Neural cell (in vitro differentiated cells): ENCODE results near the gene PAK4. TPM values are rescaled to one million over a fixed set of nuclear protein-coding genes. Genes with fewer than 3 reads are reported as not detected.

Experiments used
- H2AFZ ChIP-seq: fragments of 200-600, 300-800 bp; sonication (generic), shearing (Covaris generic); 2 replicates; pipeline ENCODE4 v1.6.0; 2014; ENCODE audit warnings: low read depth, mild to moderate bottlenecking, antibody characterized with exemption, low read length, moderate library complexity
- H3F3A ChIP-seq: fragments of 200-600 bp; shearing (Covaris generic); 2 replicates; pipeline ENCODE4 v1.6.1; 2016; ENCODE audit warnings: mild to moderate bottlenecking, moderate library complexity, mixed read lengths, antibody characterized with exemption, low read length; ENCODE audit not compliant: insufficient read depth, poor library complexity, severe bottlenecking
- H3K27ac ChIP-seq: fragments of 200-600, 300-800 bp; sonication (generic), shearing (Covaris generic); 2 replicates; pipeline ENCODE4 v1.5.1; 2014; ENCODE audit warnings: mild to moderate bottlenecking, low read length, moderate library complexity
- H3K27me3 ChIP-seq: fragments of 300-800, 200-600 bp; sonication (generic), shearing (Covaris generic); 2 replicates; pipeline ENCODE4 v1.6.0; 2014; ENCODE audit warnings: mild to moderate bottlenecking, low read depth, low read length, moderate library complexity; ENCODE audit not compliant: insufficient read depth
- H3K36me3 ChIP-seq: fragments of 300-800, 200-600 bp; sonication (generic), shearing (Covaris generic); 2 replicates; pipeline ENCODE4 v1.5.1; 2014; ENCODE audit warnings: mild to moderate bottlenecking, antibody characterized with exemption, low read length, moderate library complexity; ENCODE audit not compliant: insufficient read depth
- H3K4me2 ChIP-seq: fragments of 300-800, 200-600 bp; sonication (generic), shearing (Covaris generic); 2 replicates; pipeline ENCODE4 v1.6.0; 2014; ENCODE audit warnings: mild to moderate bottlenecking, low read length
- H3K4me3 ChIP-seq: fragments of 300-800, 200-600 bp; sonication (generic), shearing (Covaris generic); 2 replicates; pipeline ENCODE4 v1.5.1; 2014; ENCODE audit warnings: mild to moderate bottlenecking, low read length, moderate library complexity
- H3K79me2 ChIP-seq: fragments of 200-600 bp; shearing (Covaris generic); replicated peaks from 2 replicates; pipeline ENCODE4 v1.6.0; 2014; ENCODE audit warnings: mild to moderate bottlenecking, low read length, moderate library complexity; ENCODE audit not compliant: insufficient read depth
- H3K9ac ChIP-seq: fragments of 300-800, 200-600 bp; sonication (generic), shearing (Covaris generic); 2 replicates; pipeline ENCODE4 v1.6.1; 2016; ENCODE audit warnings: mild to moderate bottlenecking, low read length, mixed read lengths
- H3K9me2 ChIP-seq: fragments of 200-600 bp; shearing (Covaris generic); 2 replicates; pipeline ENCODE4 v1.6.1; 2016; ENCODE audit warnings: mild to moderate bottlenecking, low read length, mixed read lengths; ENCODE audit not compliant: insufficient read depth
- H3K9me3 ChIP-seq: fragments of 200-600, 300-800 bp; sonication (generic), shearing (Covaris generic); 2 replicates; pipeline ENCODE4 v1.6.1; 2016; ENCODE audit warnings: mild to moderate bottlenecking, mixed run types, low read length, moderate library complexity, mixed read lengths
- H4K20me1 ChIP-seq: fragments of 200-600 bp; shearing (Covaris generic); 2 replicates; pipeline ENCODE4 v1.6.1; 2016; ENCODE audit warnings: mild to moderate bottlenecking, mixed run types; ENCODE audit not compliant: insufficient read depth
- CTCF ChIP-seq: fragments of 450-650 bp; IDR thresholded peaks from 2 replicates; pipeline ENCODE4 v1.5.1; 2014; ENCODE audit warnings: antibody characterized with exemption, mild to moderate bottlenecking, moderate library complexity; ENCODE audit not compliant: poor library complexity, severe bottlenecking
- EP300 ChIP-seq: fragments of 450-650 bp; conservative IDR thresholded peaks from 2 replicates; pipeline ENCODE4 v1.6.1; 2014; ENCODE audit warnings: antibody characterized with exemption, mild to moderate bottlenecking, moderate library complexity; ENCODE audit not compliant: poor library complexity, severe bottlenecking
- EZH2 ChIP-seq: fragments of 200-600, 300-800 bp; shearing (Covaris generic), sonication (generic); IDR thresholded peaks from 2 replicates; pipeline ENCODE4 v1.6.1; 2014; ENCODE audit warnings: antibody characterized with exemption, low read length, borderline replicate concordance, mild to moderate bottlenecking; ENCODE audit not compliant: insufficient read depth, poor library complexity, severe bottlenecking
- MXI1 ChIP-seq: fragments of 450-650 bp; conservative IDR thresholded peaks from 2 replicates; pipeline ENCODE4 v1.6.1; 2014; ENCODE audit warnings: antibody characterized with exemption, mild to moderate bottlenecking; ENCODE audit not compliant: poor library complexity, severe bottlenecking
- POLR2AphosphoS5 ChIP-seq: IDR thresholded peaks from 2 replicates; pipeline ENCODE4 v1.6.1; 2012
- RAD21 ChIP-seq: fragments of 450-650 bp; conservative IDR thresholded peaks from 2 replicates; pipeline ENCODE4 v1.6.1; 2014; ENCODE audit warnings: antibody characterized with exemption, mild to moderate bottlenecking, moderate library complexity
- REST ChIP-seq: IDR thresholded peaks from 2 replicates; pipeline ENCODE4 v1.6.1; 2012; ENCODE audit warnings: borderline replicate concordance
- SMC3 ChIP-seq: fragments of 450-650 bp; conservative IDR thresholded peaks from 2 replicates; pipeline ENCODE4 v1.6.1; 2014; ENCODE audit warnings: antibody characterized with exemption, mild to moderate bottlenecking, moderate library complexity; ENCODE audit not compliant: poor library complexity
- TAF1 ChIP-seq: IDR thresholded peaks from 2 replicates; pipeline ENCODE4 v1.6.1; 2012; ENCODE audit warnings: low read depth
- polyA plus RNA-seq: library from polyadenylated mRNA; depleted of rRNA; stranded (reverse); fragments of >200 nt; gene quantifications from 2 replicates; pipeline ENCODE4 v1.2.3, GENCODE V29; 2014

The PAK4 gene
- polyA plus RNA-seq, 1 donor from 2014 or later = 5.4 TPM

GRCh38 chr19:39173502-39173991 is 48.0 kb downstream of the PAK4 start:
- no peaks in the 10 kb centered on the region for H3F3A ChIP-seq
- H2AFZ ChIP-seq = no peak overlapping the region
- H3K4me2 ChIP-seq = no peak overlapping the region
- no peaks in the 10 kb centered on the region for H3K36me3 ChIP-seq
- no peaks in the 10 kb centered on the region for H3K9me3 ChIP-seq
- no peaks in the 10 kb centered on the region for H4K20me1 ChIP-seq
- H3K4me3 ChIP-seq = no peak overlapping the region
- H3K79me2 ChIP-seq = no peaks in the 10 kb centered on the region
- no peak overlapping the region for H3K9ac ChIP-seq
- no peaks in the 10 kb centered on the region for H3K9me2 ChIP-seq
- no peaks in the 10 kb centered on the region for H3K27me3 ChIP-seq
- no peak overlapping the region for H3K27ac ChIP-seq
- TF ChIP-seq EP300 (no peak), EZH2 (no peak), SMC3 (no peak), TAF1 (no peak), RAD21 (no peak), MXI1 (no peak), POLR2AphosphoS5 (no peak), CTCF (no peak), REST (no peak)

GRCh38 chr19:39174142-39174541 is 48.6 kb downstream of the PAK4 start:
- H3K9ac ChIP-seq = no peak overlapping the region
- H3K27ac ChIP-seq = no peak overlapping the region
- no peaks in the 10 kb centered on the region for H3K79me2 ChIP-seq
- no peak for TF ChIP-seq SMC3
- no peak for TF ChIP-seq REST
- no peak for TF ChIP-seq CTCF
- no peak for TF ChIP-seq MXI1
- TF ChIP-seq EZH2 = no peak
- TF ChIP-seq EP300 = no peak
- no peak for TF ChIP-seq POLR2AphosphoS5
- no peak for TF ChIP-seq TAF1
- no peak for TF ChIP-seq RAD21
- H3K4me3 ChIP-seq = no peak overlapping the region
- no peak overlapping the region for H2AFZ ChIP-seq
- no peaks in the 10 kb centered on the region for H4K20me1 ChIP-seq
- H3K4me2 ChIP-seq = no peak overlapping the region
- no peaks in the 10 kb centered on the region for H3K36me3 ChIP-seq
- no peaks in the 10 kb centered on the region for H3K9me3 ChIP-seq
- H3K27me3 ChIP-seq = no peaks in the 10 kb centered on the region
- H3F3A ChIP-seq = no peaks in the 10 kb centered on the region
- no peaks in the 10 kb centered on the region for H3K9me2 ChIP-seq
